NAMALWA (cell line): ENCODE data around the gene RBM26.
A peak's percentile ranks its signal among the peaks of the same experiment; 100 is the strongest.
"Not testable (repeated sequence)": the region's sequence is repeated elsewhere in the genome, so short reads cannot be mapped to it uniquely, and the experiment has no call there.

Experiments used
- DNase-seq: peaks from one replicate; pipeline ENCODE4 v3.0.0-alpha.2; 2015; ENCODE audit warnings: low spot score

The RBM26 gene

GRCh38 chr13:79318664-79319063 lies 87.4 kb downstream of the RBM26 start:
- no peak for DNase-seq

- no peak for DNase-seq
Observed at GRCh38 chr13:79317856-79318255, 88.2 kb downstream of the RBM26 start.

- no peak for DNase-seq
Observed at GRCh38 chr13:79314652-79315051, 91.4 kb downstream of the RBM26 start.

- DNase-seq, result no peak
Observed at GRCh38 chr13:79312340-79312855, 93.7 kb downstream of the RBM26 start.

GRCh38 chr13:79311386-79311785 lies 94.7 kb downstream of the RBM26 start:
- no peak for DNase-seq

GRCh38 chr13:79309690-79310089 lies 96.4 kb downstream of the RBM26 start:
- DNase-seq, result no peak

GRCh38 chr13:79307866-79308298 lies 98.2 kb downstream of the RBM26 start:
- DNase-seq, result peak; percentile 66

GRCh38 chr13:79307433-79307861 lies 98.6 kb downstream of the RBM26 start:
- no peak for DNase-seq

- DNase-seq, result no peak
Observed at GRCh38 chr13:79306650-79307049, 99.4 kb downstream of the RBM26 start.

- peak; percentile 39 for DNase-seq
Observed at GRCh38 chr13:79297128-79297527, 108.9 kb downstream of the RBM26 start.

GRCh38 chr13:79295906-79296706 lies 109.9 kb downstream of the RBM26 start:
- peak; percentile 24 for DNase-seq

- DNase-seq, result no peak
Observed at GRCh38 chr13:79290595-79291244, 115.3 kb downstream of the RBM26 start.

- no peak for DNase-seq
Observed at GRCh38 chr13:79289571-79289970, 116.5 kb downstream of the RBM26 start.

GRCh38 chr13:79287939-79288795 lies 117.9 kb downstream of the RBM26 start:
- DNase-seq, result no peak

GRCh38 chr13:79285159-79285558 lies 120.9 kb downstream of the RBM26 start:
- DNase-seq, result no peak

- DNase-seq, result no peak
Observed at GRCh38 chr13:79283742-79284141, 122.3 kb downstream of the RBM26 start.

- DNase-seq, result no peak
Observed at GRCh38 chr13:79282976-79283375, 123.1 kb downstream of the RBM26 start.

- DNase-seq, result no peak
Observed at GRCh38 chr13:79282508-79282907, 123.5 kb downstream of the RBM26 start.

GRCh38 chr13:79281339-79281747 lies 124.7 kb downstream of the RBM26 start:
- DNase-seq, result no peak

GRCh38 chr13:79279735-79280134 lies 126.3 kb downstream of the RBM26 start:
- not testable (repeated sequence) for DNase-seq

GRCh38 chr13:79273045-79273444 lies 133.0 kb downstream of the RBM26 start:
- no peak for DNase-seq

- no peak for DNase-seq
Observed at GRCh38 chr13:79271616-79272015, 134.4 kb downstream of the RBM26 start.
